GM21423 (cell line): ENCODE data around the gene HDHD2.
"Not testable (repeated sequence)": the region's sequence is repeated elsewhere in the genome, so short reads cannot be mapped to it uniquely, and the experiment has no call there.

Experiments
- ATAC-seq: cut with Tn5 transposase; IDR thresholded peaks from one replicate; pipeline ENCODE4 v1.9.1; 2021; ENCODE audit warnings: mild to moderate bottlenecking, moderate library complexity; ENCODE audit not compliant: unreplicated experiment

The HDHD2 gene

GRCh38 chr18:47150029-47150823, at the start of gene HDHD2:
HDHD2 (minus strand) TSS chr18:47150500; CDS start chr18:47136439, 14,061 bp downstream.
- peak; percentile 91 for ATAC-seq

GRCh38 chr18:47195961-47196360, 45.7 kb upstream of the HDHD2 start:
- not testable (repeated sequence) for ATAC-seq

GRCh38 chr18:47191961-47192360, 41.7 kb upstream of the HDHD2 start:
- ATAC-seq = no peak

- ATAC-seq = no peak
Measured at GRCh38 chr18:47187721-47188120, 37.4 kb upstream of the HDHD2 start.

GRCh38 chr18:47184419-47185050, 34.2 kb upstream of the HDHD2 start:
- no peak for ATAC-seq

GRCh38 chr18:47182156-47182555, 31.9 kb upstream of the HDHD2 start:
- ATAC-seq = not testable (repeated sequence)

GRCh38 chr18:47180765-47181164, 30.5 kb upstream of the HDHD2 start:
- no peak for ATAC-seq

GRCh38 chr18:47179520-47179919, 29.2 kb upstream of the HDHD2 start:
- no peak for ATAC-seq

GRCh38 chr18:47175898-47176575, 25.7 kb upstream of the HDHD2 start, which contains the start of gene IER3IP1:
IER3IP1 (minus strand) TSS chr18:47176364; CDS start chr18:47176277, 87 bp downstream.
- peak; percentile 87 for ATAC-seq

- no peak for ATAC-seq
Measured at GRCh38 chr18:47175283-47175897, 25.1 kb upstream of the HDHD2 start.

- no peak for ATAC-seq
Measured at GRCh38 chr18:47174545-47175116, 24.3 kb upstream of the HDHD2 start.

GRCh38 chr18:47172476-47172875, 22.2 kb upstream of the HDHD2 start:
- no peak for ATAC-seq

- no peak for ATAC-seq
Measured at GRCh38 chr18:47168913-47169312, 18.6 kb upstream of the HDHD2 start.

GRCh38 chr18:47168509-47168908, 18.2 kb upstream of the HDHD2 start:
- no peak for ATAC-seq

- no peak for ATAC-seq
Measured at GRCh38 chr18:47166294-47166693, 16.0 kb upstream of the HDHD2 start.

- peak; percentile 81 for ATAC-seq
Measured at GRCh38 chr18:47163241-47163640, 12.9 kb upstream of the HDHD2 start.

- no peak for ATAC-seq
Measured at GRCh38 chr18:47160256-47160655, 10.0 kb upstream of the HDHD2 start.

- not testable (repeated sequence) for ATAC-seq
Measured at GRCh38 chr18:47158404-47158803, 8.1 kb upstream of the HDHD2 start.

- no peak for ATAC-seq
Measured at GRCh38 chr18:47151439-47151838, 1.1 kb upstream of the HDHD2 start.

GRCh38 chr18:47150824-47151366, 595 bp upstream of the HDHD2 start:
- ATAC-seq = peak; percentile 17
